ENCODE data around the gene ZGPAT. TPM values are rescaled to one million over a fixed set of nuclear protein-coding genes. Genes with fewer than 3 reads are reported as not detected.

The ZGPAT gene
- total RNA-seq, 1 donor from 2014 or later = 34.6 TPM

DNA sequence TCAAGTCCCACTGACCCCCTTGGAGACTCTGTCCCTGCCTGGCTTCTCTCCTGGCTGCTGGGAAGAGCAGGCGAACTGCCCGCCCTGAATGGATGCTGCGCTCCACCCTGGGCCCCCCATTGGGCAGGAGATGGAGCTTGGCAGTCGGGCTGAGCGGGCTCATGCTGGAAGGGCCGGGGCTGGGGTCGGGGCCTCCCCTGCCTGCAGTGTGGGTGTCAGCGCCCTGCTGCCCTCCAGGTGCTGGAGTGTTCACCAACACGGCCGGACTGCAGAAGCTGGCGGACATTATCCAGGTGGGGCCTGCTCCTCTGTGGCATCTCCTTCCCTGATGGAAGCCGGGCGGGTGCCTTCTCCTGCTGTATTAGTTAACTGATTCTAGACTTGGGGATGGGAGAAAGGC lies 27.4 kb upstream of the ZGPAT start:
- H3K4me1 Mint-ChIP-seq = no peaks in the 10 kb centered on the region
- no peak overlapping the region for H3K27ac Mint-ChIP-seq
- H3K27me3 Mint-ChIP-seq (ENCODE audit: low read depth) = no peaks in the 10 kb centered on the region
- no peak overlapping the region for H3K4me3 Mint-ChIP-seq
- DNase-seq (ENCODE audit: low spot score in 2 of 2, unreplicated experiment in 2 of 2) = no peak
- peaks cover 14% of the 10 kb centered on the region for H3K36me3 Mint-ChIP-seq
- TF ChIP-seq, protein P1, sequence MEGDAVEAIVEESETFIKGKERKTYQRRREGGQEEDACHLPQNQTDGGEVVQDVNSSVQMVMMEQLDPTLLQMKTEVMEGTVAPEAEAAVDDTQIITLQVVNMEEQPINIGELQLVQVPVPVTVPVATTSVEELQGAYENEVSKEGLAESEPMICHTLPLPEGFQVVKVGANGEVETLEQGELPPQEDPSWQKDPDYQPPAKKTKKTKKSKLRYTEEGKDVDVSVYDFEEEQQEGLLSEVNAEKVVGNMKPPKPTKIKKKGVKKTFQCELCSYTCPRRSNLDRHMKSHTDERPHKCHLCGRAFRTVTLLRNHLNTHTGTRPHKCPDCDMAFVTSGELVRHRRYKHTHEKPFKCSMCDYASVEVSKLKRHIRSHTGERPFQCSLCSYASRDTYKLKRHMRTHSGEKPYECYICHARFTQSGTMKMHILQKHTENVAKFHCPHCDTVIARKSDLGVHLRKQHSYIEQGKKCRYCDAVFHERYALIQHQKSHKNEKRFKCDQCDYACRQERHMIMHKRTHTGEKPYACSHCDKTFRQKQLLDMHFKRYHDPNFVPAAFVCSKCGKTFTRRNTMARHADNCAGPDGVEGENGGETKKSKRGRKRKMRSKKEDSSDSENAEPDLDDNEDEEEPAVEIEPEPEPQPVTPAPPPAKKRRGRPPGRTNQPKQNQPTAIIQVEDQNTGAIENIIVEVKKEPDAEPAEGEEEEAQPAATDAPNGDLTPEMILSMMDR (IDR thresholded peaks at IDR 0.05; ENCODE audit: unreplicated experiment) = no peak
- H3K9me3 Mint-ChIP-seq = no peaks in the 10 kb centered on the region

- no peak for DNase-seq (ENCODE audit: low spot score in 2 of 2, unreplicated experiment in 2 of 2)
- TF ChIP-seq, protein P1 (IDR thresholded peaks at IDR 0.05; ENCODE audit: unreplicated experiment) = no peak
- no peaks in the 10 kb centered on the region for H3K9me3 Mint-ChIP-seq
- no peak overlapping the region for H3K27ac Mint-ChIP-seq
- H3K4me1 Mint-ChIP-seq = no peaks in the 10 kb centered on the region
- peaks cover 10% of the 10 kb centered on the region for H3K36me3 Mint-ChIP-seq
- H3K27me3 Mint-ChIP-seq (ENCODE audit: low read depth) = no peaks in the 10 kb centered on the region
- H3K4me3 Mint-ChIP-seq = no peak overlapping the region
These were observed 26.8 kb upstream of the ZGPAT start for GRCh38 chr20:63680857-63681608.

- Mint-ChIP-seq H3K9me3 (no peaks in the 10 kb centered on the region), H3K4me3 (no peak overlapping the region), H3K27me3 (ENCODE audit: low read depth) (no peaks in the 10 kb centered on the region), H3K27ac (no peak overlapping the region), H3K4me1 (no peaks in the 10 kb centered on the region), H3K36me3 (peaks cover 6% of the 10 kb centered on the region)
- TF ChIP-seq, protein P1 (IDR thresholded peaks at IDR 0.05; ENCODE audit: unreplicated experiment) = no peak
- DNase-seq (ENCODE audit: low spot score in 2 of 2, unreplicated experiment in 2 of 2) = no peak
These were observed 26.2 kb upstream of the ZGPAT start for GRCh38 chr20:63681609-63682142.

DNA sequence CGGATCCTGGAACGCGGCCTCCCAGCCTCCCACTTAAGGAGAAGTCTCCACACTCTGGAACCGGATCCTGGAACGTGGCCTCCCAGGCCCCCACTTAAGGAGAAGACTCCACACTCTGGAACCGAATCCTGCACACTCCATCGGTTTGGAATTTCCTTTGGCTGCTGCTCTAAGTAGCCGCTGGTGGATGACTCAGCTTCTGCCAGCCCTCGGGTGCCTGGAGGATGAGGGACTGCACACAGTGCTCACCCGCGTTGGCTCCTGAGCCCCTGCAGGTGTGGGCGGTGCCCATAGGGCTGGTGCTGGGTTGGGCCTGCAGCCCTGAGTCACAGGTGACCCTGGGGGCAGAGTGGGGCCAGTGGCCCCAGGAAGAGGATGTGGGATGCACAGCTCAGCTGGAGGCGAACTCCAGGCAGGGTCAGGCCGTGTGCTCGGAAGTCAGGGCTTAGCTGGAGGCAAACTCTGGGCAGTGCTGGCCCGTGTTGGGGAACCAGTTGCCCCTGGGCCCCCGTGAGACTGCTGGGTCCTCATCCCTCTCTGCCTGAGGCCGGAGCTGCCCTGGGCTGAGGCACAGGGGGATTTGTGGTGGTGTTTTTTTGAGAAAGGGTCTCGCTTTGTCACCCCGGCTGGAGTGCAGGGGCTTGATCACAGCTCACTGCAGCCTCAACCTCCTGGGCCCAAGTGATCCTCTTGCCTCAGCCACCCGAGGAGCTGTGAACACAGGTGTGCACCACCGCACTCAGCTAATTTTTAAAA lies 25.3 kb upstream of the ZGPAT start:
- H3K4me1 Mint-ChIP-seq = no peaks in the 10 kb centered on the region
- TF ChIP-seq, protein P1 (IDR thresholded peaks at IDR 0.05; ENCODE audit: unreplicated experiment) = no peak
- DNase-seq (ENCODE audit: low spot score in 2 of 2, unreplicated experiment in 2 of 2) = no peak
- no peak overlapping the region for H3K4me3 Mint-ChIP-seq
- no peaks in the 10 kb centered on the region for H3K36me3 Mint-ChIP-seq
- no peaks in the 10 kb centered on the region for H3K27me3 Mint-ChIP-seq (ENCODE audit: low read depth)
- no peaks in the 10 kb centered on the region for H3K9me3 Mint-ChIP-seq
- no peak overlapping the region for H3K27ac Mint-ChIP-seq

GRCh38 chr20:63685269-63686026 lies 22.4 kb upstream of the ZGPAT start:
- TF ChIP-seq, protein P1 (IDR thresholded peaks at IDR 0.05; ENCODE audit: unreplicated experiment) = no peak
- no peak overlapping the region for H3K27ac Mint-ChIP-seq
- DNase-seq (ENCODE audit: low spot score in 2 of 2, unreplicated experiment in 2 of 2) = no peak
- H3K27me3 Mint-ChIP-seq (ENCODE audit: low read depth) = no peaks in the 10 kb centered on the region
- no peaks in the 10 kb centered on the region for H3K36me3 Mint-ChIP-seq
- H3K4me3 Mint-ChIP-seq = no peak overlapping the region
- H3K9me3 Mint-ChIP-seq = no peaks in the 10 kb centered on the region
- H3K4me1 Mint-ChIP-seq = no peaks in the 10 kb centered on the region

Data from mesothelial cell of epicardium (in vitro differentiated cells).